Measurements from ENCODE around the gene SLC25A21.
"Not testable (repeated sequence)": the region's sequence is repeated elsewhere in the genome, so short reads cannot be mapped to it uniquely, and the experiment has no call there.

Gene SLC25A21

DNA sequence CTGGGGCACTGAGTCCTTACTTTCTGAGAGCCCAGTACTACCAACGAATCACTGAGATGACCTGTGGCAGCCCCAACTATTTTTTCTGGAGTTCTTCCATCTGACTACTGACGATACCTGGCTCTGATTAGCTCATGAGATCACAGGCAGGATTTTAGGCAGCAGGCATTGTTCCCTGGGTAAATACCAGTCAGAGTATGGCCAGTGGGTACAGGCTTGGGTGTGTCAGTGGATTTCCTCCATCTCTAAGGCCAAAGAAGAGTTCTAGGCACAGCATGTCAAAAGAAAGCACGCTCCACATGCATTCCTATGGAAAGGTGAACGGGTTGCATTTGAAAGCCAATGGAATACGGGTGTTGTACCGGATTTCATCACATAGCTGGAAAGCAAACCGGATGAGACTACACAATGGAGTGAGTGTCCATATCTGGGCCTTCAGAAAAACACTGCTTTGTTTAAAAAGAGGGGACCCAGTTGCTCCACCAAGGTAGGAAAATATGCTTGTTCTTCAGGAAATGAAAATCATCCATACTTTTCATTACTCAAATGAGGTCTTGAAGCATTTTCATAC, 455.7 kb downstream of the SLC25A21 start:
- no peak for DNase-seq (ENCODE audit: low spot score)
- TF ChIP-seq CTCF (IDR thresholded peaks at IDR 0.05; ENCODE audit: extremely low read depth, missing control alignments), result no peak

- DNase-seq (ENCODE audit: low spot score), result no peak
- no peak for TF ChIP-seq CTCF (IDR thresholded peaks at IDR 0.05; ENCODE audit: extremely low read depth, missing control alignments)
Observed at GRCh38 chr14:36713960-36714703, 458.3 kb downstream of the SLC25A21 start.

DNA sequence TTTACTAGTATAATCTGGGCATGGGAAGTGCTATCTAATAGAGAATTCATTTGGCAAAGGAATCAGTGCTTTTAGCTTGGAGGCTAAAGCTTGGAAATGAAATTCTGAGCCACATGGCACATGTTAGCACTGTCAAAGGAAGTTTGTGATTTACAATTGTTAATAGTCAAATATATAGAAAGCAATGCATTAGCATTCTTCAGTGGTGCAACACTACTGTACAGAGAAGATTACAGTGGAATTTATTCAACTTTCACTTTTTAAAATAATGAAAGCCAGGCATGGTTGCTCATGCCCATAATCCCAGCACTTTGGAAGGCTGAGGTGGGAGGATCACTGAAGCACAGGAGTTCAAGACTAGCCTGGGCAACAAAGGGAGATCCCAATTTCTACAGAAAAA, 464.8 kb downstream of the SLC25A21 start:
- TF ChIP-seq CTCF (IDR thresholded peaks at IDR 0.05; ENCODE audit: extremely low read depth, missing control alignments), result no peak
- no peak for DNase-seq (ENCODE audit: low spot score)

DNA sequence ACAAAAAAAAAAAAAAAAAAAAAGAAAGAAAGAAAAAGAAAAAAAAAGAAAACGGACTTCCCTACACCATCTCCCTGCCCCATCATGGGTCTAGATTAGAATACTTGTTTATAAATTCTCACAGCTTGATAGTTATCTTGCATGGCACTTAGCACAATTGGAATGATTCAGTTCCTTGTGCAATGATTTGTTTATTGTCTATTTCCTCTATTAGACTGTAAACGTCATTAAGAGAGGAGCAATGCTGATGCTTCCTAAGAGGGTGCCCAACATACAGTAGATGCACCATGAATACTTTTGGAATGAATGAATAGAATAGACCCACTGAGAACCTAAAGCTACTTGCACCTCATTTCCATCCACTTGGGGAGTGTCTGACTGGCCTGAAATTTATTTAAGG, 469.9 kb downstream of the SLC25A21 start:
- DNase-seq (ENCODE audit: low spot score), result no peak
- no peak for TF ChIP-seq CTCF (IDR thresholded peaks at IDR 0.05; ENCODE audit: extremely low read depth, missing control alignments)

GRCh38 chr14:36701132-36701531, 471.3 kb downstream of the SLC25A21 start:
- no peak for TF ChIP-seq CTCF (IDR thresholded peaks at IDR 0.05; ENCODE audit: extremely low read depth, missing control alignments)
- no peak for DNase-seq (ENCODE audit: low spot score)

GRCh38 chr14:36700651-36701050, 471.8 kb downstream of the SLC25A21 start:
- TF ChIP-seq CTCF (IDR thresholded peaks at IDR 0.05; ENCODE audit: extremely low read depth, missing control alignments), result no peak

DNA sequence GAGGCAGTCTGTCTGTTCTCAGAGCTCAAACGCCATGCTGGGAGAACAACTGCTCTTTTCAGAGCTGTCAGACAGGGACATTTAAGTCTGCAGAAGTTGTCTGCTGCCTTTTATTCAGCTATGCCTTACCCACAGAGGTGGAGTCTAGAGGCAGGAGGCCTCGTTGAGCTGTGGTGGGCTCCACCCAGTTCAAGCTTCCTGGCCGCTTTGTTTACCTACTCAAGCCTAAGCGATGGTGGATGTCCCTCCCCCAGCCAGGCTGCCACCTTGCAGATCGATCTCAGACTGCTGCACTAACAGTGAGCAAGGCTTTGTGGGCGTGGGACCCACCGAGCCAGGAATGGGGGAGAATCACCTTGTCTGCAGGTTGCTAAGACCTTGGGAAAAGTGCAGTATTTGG, 473.0 kb downstream of the SLC25A21 start:
- DNase-seq (ENCODE audit: low spot score), result not testable (repeated sequence)

More at GRCh38 chr14:36700651-36701050, 471.8 kb downstream of the SLC25A21 start:
- DNase-seq (ENCODE audit: low spot score), result no peak

Measured in GM20000 (cell line).